GM19351 (cell line): ENCODE measurements around the gene INF2.
A peak's percentile ranks its signal among the peaks of the same experiment; 100 is the strongest.

Experiments
- ATAC-seq: cut with Tn5 transposase; IDR thresholded peaks from one replicate; pipeline ENCODE4 v1.9.1; 2021; ENCODE audit warnings: mild to moderate bottlenecking, moderate library complexity; ENCODE audit not compliant: unreplicated experiment

INF2 gene

DNA sequence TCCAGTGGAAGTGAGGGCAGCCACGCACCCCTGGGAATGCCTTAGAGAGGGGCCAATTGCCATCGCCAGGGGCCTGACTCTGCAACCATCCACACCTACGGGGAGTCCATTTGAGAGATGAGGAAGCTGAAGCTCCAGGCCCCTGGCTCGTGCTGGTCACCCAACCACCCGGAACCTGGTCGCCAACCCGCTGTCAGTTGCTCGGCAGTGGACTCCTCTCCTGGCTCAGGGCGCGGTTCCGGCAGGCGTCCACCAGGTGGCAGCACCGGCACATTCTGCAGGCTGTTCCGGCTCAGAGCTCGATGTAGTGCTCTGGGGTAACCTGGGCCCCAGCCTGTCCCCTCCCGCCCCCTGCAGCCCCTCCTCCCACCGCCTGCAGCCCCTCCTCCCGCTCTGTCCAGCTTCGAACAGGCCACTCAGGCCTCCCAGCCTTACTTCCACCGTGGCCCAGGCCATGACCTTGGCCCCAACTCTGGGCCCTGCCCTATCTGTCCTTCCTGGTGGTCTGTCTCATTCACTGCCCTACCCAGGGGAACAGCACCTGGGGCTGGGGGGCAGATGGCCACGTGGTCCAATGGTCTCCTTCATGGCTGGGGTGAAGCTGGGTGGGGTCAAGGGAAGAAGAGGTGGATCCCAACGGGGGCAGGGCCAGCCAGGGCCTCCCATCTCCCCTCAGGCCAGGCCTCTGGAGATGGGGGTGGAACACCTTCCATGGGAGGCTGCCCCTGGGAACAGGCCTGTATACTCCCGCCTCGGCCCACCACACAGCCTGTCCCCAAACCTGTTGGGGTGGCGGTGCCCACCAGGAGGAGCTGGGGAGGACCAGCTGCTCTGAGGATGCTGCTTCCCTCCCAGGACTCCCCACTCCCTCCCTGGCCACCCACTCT lies 79.3 kb downstream of the INF2 start:
- peak; percentile 76 for ATAC-seq

DNA sequence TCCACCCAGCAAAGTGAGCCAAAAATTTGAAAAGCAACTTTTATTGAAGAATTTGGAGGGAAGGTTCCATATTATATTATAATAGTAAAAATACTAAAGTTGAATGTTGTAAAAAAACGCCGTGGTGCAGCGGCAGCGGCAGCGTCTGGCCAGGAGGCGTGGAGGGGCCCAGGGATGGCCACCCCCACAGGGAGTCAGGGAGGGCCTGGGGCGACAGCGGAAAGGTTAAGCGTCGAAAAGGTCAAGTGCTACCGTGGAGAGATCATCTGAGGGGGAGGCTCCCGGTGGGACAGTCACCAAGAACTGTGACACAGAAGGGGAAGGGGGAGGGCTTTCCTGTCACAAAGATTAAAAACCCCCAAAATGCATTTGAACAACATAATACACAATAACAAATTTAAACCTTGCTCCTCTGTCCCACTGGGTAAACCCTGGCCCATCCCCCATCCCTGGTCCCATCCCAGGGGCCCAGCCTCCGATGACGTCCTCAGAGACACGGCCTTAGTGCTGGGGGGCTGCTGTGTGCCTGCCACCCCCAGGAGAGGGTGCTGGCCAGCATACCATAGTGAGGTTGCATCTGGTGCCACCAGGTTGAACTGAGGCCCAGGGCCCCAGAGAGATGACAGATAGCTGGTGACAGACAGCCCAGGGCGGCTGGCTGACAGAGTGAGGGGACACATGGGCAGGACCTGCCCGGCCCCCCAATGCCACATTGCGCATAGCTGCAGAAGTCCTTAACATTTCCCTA lies 80.1 kb downstream of the INF2 start:
- no peak for ATAC-seq

DNA sequence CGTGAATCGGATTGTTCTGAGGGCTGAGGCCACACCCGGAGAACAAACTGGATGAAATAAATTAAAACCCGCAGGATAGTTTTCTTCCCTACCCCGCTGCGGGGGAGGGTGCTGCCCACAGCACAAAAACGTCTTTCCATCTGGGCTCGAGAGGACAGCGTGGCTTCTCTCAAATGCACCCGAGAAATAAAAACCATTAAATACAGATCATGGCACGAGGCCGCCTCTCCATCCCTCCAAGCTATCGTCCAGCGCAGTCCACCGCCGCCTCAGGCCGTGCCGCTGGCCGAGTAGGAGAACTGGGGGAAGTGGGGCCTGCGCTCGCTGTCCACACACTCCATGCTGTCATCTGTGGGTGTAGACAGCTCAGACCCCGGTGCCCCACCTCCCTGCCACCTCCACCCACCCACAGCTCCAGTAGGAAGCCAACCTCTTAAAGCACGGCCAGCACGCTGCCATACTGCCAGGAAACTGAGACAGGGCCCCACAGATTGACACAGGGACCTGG lies 80.7 kb downstream of the INF2 start:
- no peak for ATAC-seq

DNA sequence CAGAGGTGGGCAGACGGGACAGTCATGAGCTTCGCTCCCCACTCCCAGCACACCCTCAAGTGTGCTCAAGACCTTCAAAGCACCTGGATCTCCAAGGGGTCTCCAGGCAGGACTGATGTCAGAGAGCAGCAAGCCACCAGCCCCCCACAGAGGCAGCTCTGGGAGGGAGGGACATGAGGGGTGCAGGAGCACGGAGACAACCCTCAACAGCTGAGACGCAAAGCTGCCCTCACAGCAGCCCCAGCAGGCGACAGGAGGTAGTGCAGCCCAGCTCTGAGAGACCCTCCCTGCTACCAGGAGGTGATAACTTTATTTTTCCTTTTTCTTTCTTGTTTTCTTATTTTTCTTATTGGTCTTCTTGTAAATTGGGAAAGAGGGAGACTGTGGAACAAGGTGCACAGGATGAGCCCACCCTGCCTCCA lies 81.4 kb downstream of the INF2 start:
- no peak for ATAC-seq

DNA sequence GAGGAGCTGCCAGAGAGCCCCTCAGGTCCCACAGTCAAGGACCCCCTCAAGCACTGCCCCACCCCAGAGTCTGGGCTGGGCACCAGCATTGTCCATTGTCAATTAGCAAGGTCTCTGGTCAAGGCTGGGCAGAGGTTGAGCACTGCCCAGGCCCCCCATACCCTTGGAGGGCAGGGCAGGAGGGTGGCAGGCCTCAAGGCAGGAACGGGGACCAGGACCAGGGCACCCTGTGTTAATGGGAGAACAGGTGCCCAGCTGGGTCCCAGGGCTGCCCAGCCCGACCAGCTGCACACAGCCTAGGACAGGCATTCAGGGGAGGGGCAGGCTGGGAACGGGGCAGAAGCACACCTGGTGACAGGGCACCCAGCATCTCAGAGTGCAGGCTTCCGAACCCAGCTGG lies 82.0 kb downstream of the INF2 start:
- ATAC-seq: no peak
